Esophagus squamous epithelium (tissue), 5 donors: ENCODE measurements around the gene FILIP1L. TPM values are rescaled to one million over a fixed set of nuclear protein-coding genes. Genes with fewer than 3 reads are reported as not detected.

Experiments used
- DNase-seq: peaks from one replicate; lab custom pipeline; 2025; lab: John Stamatoyannopoulos, UW
- H3K27ac ChIP-seq, 4 donors: fragments of 200-600 bp; sonication (generic); one replicate each; pipeline ENCODE4 v1.5.1; 2016 to 2019; ENCODE audit warnings: mild to moderate bottlenecking in 1 of 4
- H3K27me3 ChIP-seq, 4 donors: fragments of 200-600 bp; sonication (generic); 1 replicate in 3 of 4; 2 replicates in 1 of 4; pipeline versions ENCODE4 v1.5.1 to v1.6.0; 2017 to 2021; ENCODE audit warnings: antibody characterized with exemption in 1 of 4
- H3K36me3 ChIP-seq, 3 donors: fragments of 200-600 bp; sonication (generic); one replicate each; pipeline ENCODE4 v1.5.1; 2016 to 2019
- H3K4me1 ChIP-seq, 3 donors: fragments of 200-600 bp; sonication (generic); one replicate each; pipeline ENCODE4 v1.5.1; 2017 to 2019
- H3K4me3 ChIP-seq, 4 donors: fragments of 200-600 bp; sonication (generic); 1 replicate in 3 of 4; 2 replicates in 1 of 4; pipeline ENCODE4 v1.5.1; 2016 to 2019; ENCODE audit warnings: mild to moderate bottlenecking in 2 of 4, moderate library complexity in 1 of 4
- H3K9me3 ChIP-seq, 3 donors: fragments of 200-600 bp; sonication (generic); one replicate each; pipeline ENCODE4 v1.5.1; 2016 to 2019
- POLR2A ChIP-seq, 4 donors: fragments of 450-650 bp; IDR thresholded peaks; one replicate each; pipeline ENCODE4 v1.6.1; 2017; ENCODE audit warnings: antibody characterized with exemption in 4 of 4, mild to moderate bottlenecking in 4 of 4, moderate library complexity in 3 of 4
- WGBS, 2 donors: methylation state at CpG; one replicate each; pipeline ENCODE4 v1.1.5; 2018; 5-methylcytosine and 5-hydroxymethylcytosine counted together
- intact Hi-C: fragments of 100-400 bp; cut with DNase I; formaldehyde crosslinking; loops from one replicate; pipeline ENCODE4 v1.15.0; 2022
- total RNA-seq, 4 donors: library from RNA; depleted of rRNA; stranded (reverse); fragments of >200 nt; gene quantifications; one replicate each; pipeline ENCODE4 v1.1.0, GENCODE V29; 2016
- TF ChIP-seq, protein P1 (sequence below), 6 experiments: fragments of 450-650 bp in 4 of 6; fragments of 200-600 bp in 2 of 6; sonication (generic) in 2 of 6; IDR thresholded peaks; one replicate each; pipeline ENCODE4 v1.5.1; 2016 to 2019; ENCODE audit warnings: antibody characterized with exemption in 6 of 6, mild to moderate bottlenecking in 4 of 6, moderate library complexity in 4 of 6
- donor health status: DM: yes; HTN: yes; CAD: no.

FILIP1L gene
- total RNA-seq, 4 donors from 2014 or later: 2.5 to 23.5 (median 10.7) TPM

DNA sequence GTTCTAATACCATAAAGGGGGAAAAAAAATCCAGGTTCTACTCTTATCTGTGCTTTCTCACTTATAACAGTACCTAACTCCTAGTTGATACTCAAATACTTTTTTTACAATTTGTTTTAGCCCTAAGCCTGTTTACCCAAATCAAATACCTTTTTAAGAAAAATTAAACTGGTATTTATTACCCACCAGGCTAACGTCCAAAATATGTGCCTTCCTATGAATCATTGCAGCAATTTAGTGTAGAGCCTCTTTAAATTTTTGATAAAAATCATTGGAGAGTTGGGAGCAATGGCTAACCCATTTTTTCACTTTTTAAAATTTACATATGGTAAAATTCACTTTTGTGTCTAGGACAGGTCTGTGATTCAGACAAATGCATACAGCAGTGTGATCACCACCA lies 27.9 kb downstream of the FILIP1L start:
- no peaks in the 10 kb centered on the region for H3K9me3 ChIP-seq
- H3K4me3 ChIP-seq: no peak overlapping the region
- H3K36me3 ChIP-seq: no peaks in the 10 kb centered on the region
- intact Hi-C loops: no loop called here
- H3K27ac ChIP-seq: peak overlapping the region in 2 of 4 donors; percentile 13 to 32
- no peaks in the 10 kb centered on the region for H3K27me3 ChIP-seq
- TF ChIP-seq, protein P1, sequence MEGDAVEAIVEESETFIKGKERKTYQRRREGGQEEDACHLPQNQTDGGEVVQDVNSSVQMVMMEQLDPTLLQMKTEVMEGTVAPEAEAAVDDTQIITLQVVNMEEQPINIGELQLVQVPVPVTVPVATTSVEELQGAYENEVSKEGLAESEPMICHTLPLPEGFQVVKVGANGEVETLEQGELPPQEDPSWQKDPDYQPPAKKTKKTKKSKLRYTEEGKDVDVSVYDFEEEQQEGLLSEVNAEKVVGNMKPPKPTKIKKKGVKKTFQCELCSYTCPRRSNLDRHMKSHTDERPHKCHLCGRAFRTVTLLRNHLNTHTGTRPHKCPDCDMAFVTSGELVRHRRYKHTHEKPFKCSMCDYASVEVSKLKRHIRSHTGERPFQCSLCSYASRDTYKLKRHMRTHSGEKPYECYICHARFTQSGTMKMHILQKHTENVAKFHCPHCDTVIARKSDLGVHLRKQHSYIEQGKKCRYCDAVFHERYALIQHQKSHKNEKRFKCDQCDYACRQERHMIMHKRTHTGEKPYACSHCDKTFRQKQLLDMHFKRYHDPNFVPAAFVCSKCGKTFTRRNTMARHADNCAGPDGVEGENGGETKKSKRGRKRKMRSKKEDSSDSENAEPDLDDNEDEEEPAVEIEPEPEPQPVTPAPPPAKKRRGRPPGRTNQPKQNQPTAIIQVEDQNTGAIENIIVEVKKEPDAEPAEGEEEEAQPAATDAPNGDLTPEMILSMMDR (IDR thresholded peaks at IDR 0.05): no peak
- TF ChIP-seq POLR2A (IDR thresholded peaks at IDR 0.05): no peak
- 65 to 67% methylated on average over 1 of the region's 1 CpG for WGBS, 2 donors
- peaks cover 0 to 11% (median 2%) of the 10 kb centered on the region in 3 donors for H3K4me1 ChIP-seq
- no peak for DNase-seq

DNA sequence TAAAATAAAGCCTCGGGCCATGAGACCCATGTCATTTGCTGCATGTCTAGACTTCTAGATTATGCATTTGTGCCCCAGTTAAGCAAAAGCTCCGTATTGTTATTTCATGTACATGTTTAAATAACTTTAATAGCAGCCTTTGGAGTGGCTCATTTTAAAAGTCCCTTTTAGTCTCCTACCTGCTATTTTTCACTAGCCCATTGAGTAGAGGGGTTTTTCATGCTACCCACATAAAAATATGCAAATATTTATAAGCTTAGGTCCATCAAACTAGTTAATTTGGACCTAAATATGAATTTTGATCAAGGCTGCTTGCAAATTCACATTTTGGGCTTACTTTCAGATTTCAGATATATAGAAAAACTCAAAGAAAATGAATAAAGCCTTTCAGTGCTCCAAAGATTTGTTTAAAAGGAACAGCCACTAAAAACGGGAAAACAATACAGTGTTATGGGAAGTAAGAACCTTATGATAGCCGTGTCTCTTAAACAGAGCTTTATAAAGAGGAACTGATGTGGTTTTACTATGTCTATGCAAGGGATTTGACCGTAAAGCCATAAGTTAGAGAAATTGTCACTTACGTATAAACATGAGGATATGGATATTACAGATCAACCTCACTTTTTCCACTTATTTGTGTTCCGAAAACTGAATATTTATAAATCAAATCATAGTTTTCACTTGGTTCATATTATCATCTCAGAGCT lies 30.0 kb downstream of the FILIP1L start:
- Histone ChIP-seq H3K9me3 (no peaks in the 10 kb centered on the region), H3K4me3 (no peak overlapping the region), H3K4me1 (peaks cover 0 to 6% (median 0%) of the 10 kb centered on the region in 3 donors), H3K27ac (peak overlapping the region in 1 of 4 donors; percentile 22), H3K27me3 (no peaks in the 10 kb centered on the region), H3K36me3 (no peaks in the 10 kb centered on the region)
- 79 to 82% methylated on average over 7 of the region's 7 CpGs for WGBS, 2 donors
- intact Hi-C loops: no loop called here
- TF ChIP-seq, protein P1 (IDR thresholded peaks at IDR 0.05): no peak
- no peak for TF ChIP-seq POLR2A (IDR thresholded peaks at IDR 0.05)
- DNase-seq: no peak

DNA sequence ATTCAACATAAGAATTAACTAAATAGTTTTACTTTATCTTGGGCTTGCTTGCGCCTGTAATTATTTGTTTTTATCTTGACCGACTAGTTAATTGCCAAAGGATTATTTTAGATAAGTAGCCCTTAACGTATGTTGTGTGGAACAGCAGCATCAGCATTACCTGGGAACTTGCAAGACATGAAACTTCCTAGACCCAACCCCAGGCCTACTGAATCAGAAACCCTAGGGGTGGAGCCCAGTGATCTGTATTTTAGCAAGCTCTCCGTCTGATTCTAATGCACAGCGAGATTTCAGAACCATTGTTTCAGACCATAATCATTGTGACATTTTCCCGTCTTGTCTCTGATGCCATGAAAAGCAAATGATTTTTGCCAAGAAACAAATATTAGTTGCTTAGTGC lies 31.1 kb downstream of the FILIP1L start:
- no peak for DNase-seq
- 81 to 83% methylated on average over 6 of the region's 6 CpGs for WGBS, 2 donors
- Histone ChIP-seq H3K4me1 (peaks cover 0 to 6% (median 0%) of the 10 kb centered on the region in 3 donors), H3K27me3 (no peaks in the 10 kb centered on the region), H3K27ac (no peak overlapping the region), H3K36me3 (no peaks in the 10 kb centered on the region), H3K4me3 (no peak overlapping the region), H3K9me3 (no peaks in the 10 kb centered on the region)
- intact Hi-C loops: no loop called here
- TF ChIP-seq, protein P1 (IDR thresholded peaks at IDR 0.05): no peak
- TF ChIP-seq POLR2A (IDR thresholded peaks at IDR 0.05): no peak

DNA sequence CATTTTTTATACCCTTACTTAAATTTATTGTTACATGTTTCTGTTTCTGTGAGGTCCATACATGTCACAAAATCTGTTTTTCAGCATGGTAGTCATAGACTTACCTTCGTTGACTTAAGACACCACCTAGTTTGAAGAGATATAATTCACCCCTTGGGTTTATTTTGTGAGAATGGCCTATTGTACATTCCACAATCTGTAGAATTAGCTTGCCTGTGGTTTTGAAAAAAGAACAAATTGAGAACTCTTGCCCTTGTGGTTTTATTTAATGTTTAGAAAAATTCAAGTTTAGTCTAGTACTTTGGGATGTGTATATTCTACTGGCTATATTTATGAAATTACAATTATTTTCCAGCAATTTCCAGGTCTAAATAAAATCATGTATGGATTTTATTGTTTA lies 31.6 kb downstream of the FILIP1L start:
- Histone ChIP-seq H3K27me3 (no peaks in the 10 kb centered on the region), H3K4me3 (no peak overlapping the region), H3K4me1 (peaks cover 0 to 6% (median 0%) of the 10 kb centered on the region in 3 donors), H3K36me3 (no peaks in the 10 kb centered on the region), H3K9me3 (no peaks in the 10 kb centered on the region), H3K27ac (no peak overlapping the region)
- TF ChIP-seq, protein P1 (IDR thresholded peaks at IDR 0.05): no peak
- no peak for TF ChIP-seq POLR2A (IDR thresholded peaks at IDR 0.05)
- DNase-seq: no peak
- WGBS, 2 donors: 92 to 100% methylated on average over 1 of the region's 1 CpG
- intact Hi-C loops: no loop called here

- intact Hi-C loops: no loop called here
- no peak overlapping the region for H3K27ac ChIP-seq
- H3K9me3 ChIP-seq: no peaks in the 10 kb centered on the region
- H3K27me3 ChIP-seq: no peaks in the 10 kb centered on the region
- H3K36me3 ChIP-seq: no peaks in the 10 kb centered on the region
- peaks cover 0 to 4% (median 0%) of the 10 kb centered on the region in 3 donors for H3K4me1 ChIP-seq
- no peak for TF ChIP-seq POLR2A (IDR thresholded peaks at IDR 0.05)
- TF ChIP-seq, protein P1 (IDR thresholded peaks at IDR 0.05): no peak
- H3K4me3 ChIP-seq: no peak overlapping the region
- 73 to 83% methylated on average over 2 of the region's 2 CpGs for WGBS, 2 donors
- DNase-seq: no peak
Measured at GRCh38 chr3:100081986-100082692, 32.2 kb downstream of the FILIP1L start.
